Left kidney (tissue), 2 donors: ENCODE results near the gene CEPT1. TPM values are rescaled to one million over a fixed set of nuclear protein-coding genes. Genes with fewer than 3 reads are reported as not detected.

ENCODE experiments used
- DNase-seq: peaks from one replicate; pipeline ENCODE4 v3.0.0-alpha.2; 2013
- polyA plus RNA-seq: library from polyadenylated mRNA; unstranded; fragments of 120-200 nt; gene quantifications from one replicate; pipeline ENCODE4 v1.2.1, GENCODE V29; 2013; ENCODE audit not compliant: insufficient read length

Gene CEPT1
- polyA plus RNA-seq, 1 donor, result 59.0 TPM

GRCh38 chr1:111192074-111192473 lies 52.1 kb downstream of the CEPT1 start:
- DNase-seq, result no peak

- DNase-seq, result no peak
Observed at GRCh38 chr1:111192658-111193519, 52.9 kb downstream of the CEPT1 start.

- no peak for DNase-seq
Observed at GRCh38 chr1:111193712-111194480, 53.9 kb downstream of the CEPT1 start.

- no peak for DNase-seq
Observed at GRCh38 chr1:111195002-111195684, 55.1 kb downstream of the CEPT1 start.

- no peak for DNase-seq
Observed at GRCh38 chr1:111196213-111196612, 56.2 kb downstream of the CEPT1 start.

- DNase-seq, result no peak
Observed at GRCh38 chr1:111197598-111198284, 57.7 kb downstream of the CEPT1 start.

GRCh38 chr1:111198836-111199235 lies 58.8 kb downstream of the CEPT1 start:
- DNase-seq, result no peak

- DNase-seq, result no peak
Observed at GRCh38 chr1:111199329-111199728, 59.3 kb downstream of the CEPT1 start.

GRCh38 chr1:111199881-111200801 lies 60.1 kb downstream of the CEPT1 start, which contains the start of gene DENND2D:
Gene DENND2D, minus strand, starts transcription at chr1:111200646. Its CDS starts 187 bp downstream, at chr1:111200459.
- DNase-seq, result no peak

- DNase-seq, result no peak
Observed at GRCh38 chr1:111200802-111201161, 60.8 kb downstream of the CEPT1 start.

- no peak for DNase-seq
Observed at GRCh38 chr1:111201275-111202090, 61.5 kb downstream of the CEPT1 start.

GRCh38 chr1:111202366-111202706 lies 62.3 kb downstream of the CEPT1 start:
- no peak for DNase-seq

- DNase-seq, result no peak
Observed at GRCh38 chr1:111202707-111203623, 62.9 kb downstream of the CEPT1 start.

GRCh38 chr1:111203681-111204200 lies 63.7 kb downstream of the CEPT1 start:
- peak; percentile 17 for DNase-seq

- DNase-seq, result no peak
Observed at GRCh38 chr1:111204201-111204982, 64.4 kb downstream of the CEPT1 start.

- DNase-seq, result no peak
Observed at GRCh38 chr1:111204983-111205713, 65.1 kb downstream of the CEPT1 start.

GRCh38 chr1:111205714-111206050 lies 65.7 kb downstream of the CEPT1 start:
- DNase-seq, result no peak
